GM12891 (cell line): ENCODE results near the gene MICALL2.

ENCODE experiments used
- PAX5 ChIP-seq: IDR thresholded peaks from 2 replicates; pipeline ENCODE4 v1.6.1; 2011; ENCODE audit warnings: low read length, moderate library complexity, mild to moderate bottlenecking; ENCODE audit not compliant: insufficient read depth, severe bottlenecking
- POLR2A ChIP-seq: IDR thresholded peaks from 2 replicates; pipeline ENCODE4 v1.6.1; 2011; ENCODE audit warnings: low read depth, low read length, control low read depth
- POLR2AphosphoS5 ChIP-seq: IDR thresholded peaks from 2 replicates; pipeline ENCODE4 v1.6.1; 2011; ENCODE audit warnings: low read depth, low read length, control low read depth
- SPI1 ChIP-seq: IDR thresholded peaks from 2 replicates; pipeline ENCODE4 v1.6.1; 2011; ENCODE audit warnings: low read depth, low read length, control low read depth
- TAF1 ChIP-seq: IDR thresholded peaks from 2 replicates; pipeline ENCODE4 v1.6.1; 2011; ENCODE audit warnings: low read depth, low read length, control low read depth

- no peak for TF ChIP-seq POLR2AphosphoS5
- TF ChIP-seq SPI1, result no peak
- TF ChIP-seq TAF1, result no peak
- no peak for TF ChIP-seq POLR2A
- TF ChIP-seq PAX5, result no peak
Measured at GRCh38 chr7:1407892-1408291, 51.4 kb downstream of the MICALL2 start.
